ENCODE measurements around the gene BOK. TPM values are rescaled to one million over a fixed set of nuclear protein-coding genes. Genes with fewer than 3 reads are reported as not detected.

Gene BOK
- total and polyA plus RNA-seq, 2 of the 4 experiments (the other 2 are of a cell fraction), result 13.3 to 34.4 TPM

GRCh38 chr2:241615041-241615440, 56.5 kb downstream of the BOK start:
- Histone ChIP-seq H4K20me1 (ENCODE audit: insufficient read depth, low read length) (peaks cover 48% of the 10 kb centered on the region), H2AFZ (replicated peaks; ENCODE audit: low read length, poor library complexity) (no peak overlapping the region), H3K9me3 (ENCODE audit: control insufficient read depth, insufficient read depth, low read length) (no peaks in the 10 kb centered on the region)

More at GRCh38 chr2:241615041-241615440, 56.5 kb downstream of the BOK start:
- no CpG with 5 or more reads among the region's 11 CpGs for WGBS, 2 experiments (ENCODE audit: extremely low coverage in 2 of 2, insufficient read length in 1 of 2)
- Histone ChIP-seq H3K9me1 (ENCODE audit: insufficient read depth, low read length) (peaks cover 19% of the 10 kb centered on the region), H3K4me2 (ENCODE audit: low read depth, low read length) (no peak overlapping the region), H3K79me1 (ENCODE audit: low read depth in 1 of 2, low read length in 2 of 2) (peaks cover 41 to 85% of the 10 kb centered on the region in 2 experiments), H4K91ac (ENCODE audit: insufficient read depth, low read depth, low read length) (no peak overlapping the region), H3K27me3 (ENCODE audit: control insufficient read depth, insufficient read depth, low read length) (no peaks in the 10 kb centered on the region), H4K8ac (ENCODE audit: low read depth in 2 of 2, low read length in 2 of 2) (no peak overlapping the region), H2AK9ac (replicated peaks; ENCODE audit: low read depth, low read length, poor library complexity) (no peak overlapping the region), H3K18ac (ENCODE audit: low read depth, low read length) (no peak overlapping the region), H3K23ac (ENCODE audit: low read depth, low read length) (no peak overlapping the region), H2BK5ac (ENCODE audit: low read depth, low read length, poor library complexity, severe bottlenecking) (no peak overlapping the region), H2BK120ac (ENCODE audit: low read depth, low read length) (no peak overlapping the region), H4K5ac (ENCODE audit: low read depth, low read length) (no peak overlapping the region), H3K4ac (ENCODE audit: low read depth, low read length) (no peak overlapping the region), H3K14ac (replicated peaks; ENCODE audit: low read depth, low read length) (no peak overlapping the region), H3K27ac (ENCODE audit: insufficient read depth, low read length) (no peak overlapping the region), H2BK20ac (ENCODE audit: low read depth, low read length) (no peak overlapping the region), H2BK15ac (ENCODE audit: low read depth, low read length) (no peak overlapping the region), H3K36me3 (ENCODE audit: control insufficient read depth, insufficient read depth, low read length) (peaks cover 9% of the 10 kb centered on the region), H3K4me1 (ENCODE audit: control insufficient read depth, insufficient read depth, low read length) (peaks cover 11% of the 10 kb centered on the region), H3K56ac (ENCODE audit: extremely low read depth, insufficient read depth, low read length) (no peak overlapping the region), H3K9ac (ENCODE audit: low read depth, low read length) (no peak overlapping the region), H3K4me3 (ENCODE audit: insufficient read depth, low read depth, low read length) (no peak overlapping the region), H2AK5ac (ENCODE audit: low read depth, low read length) (no peak overlapping the region)
- POLR2A ChIA-PET (ENCODE audit: unreplicated experiment), result no interaction called here
- in situ Hi-C loops (cut with MboI; ENCODE audit: low sequenced_read_pairs) (no loop called here), intact Hi-C loops (cut with micrococcal nuclease) (no loop called here), dilution Hi-C loops (cut with HindIII; ENCODE audit: low sequenced_read_pairs, unreplicated experiment) (no loop called here)
- CTCF ChIA-PET, result no interaction called here
- DNase-seq (no peak), ATAC-seq (ENCODE audit: low read depth) (no peak)
- TF ChIP-seq NFE2L2 (IDR thresholded peaks at IDR 0.05; ENCODE audit: low read depth, low read length) (no peak), CEBPB (IDR thresholded peaks at IDR 0.05; ENCODE audit: low read depth, low read length) (no peak), CTCF (conservative IDR thresholded peaks at IDR 0.05; ENCODE audit: low read depth, low read length) (no peak), BHLHE40 (IDR thresholded peaks at IDR 0.05; ENCODE audit: low read depth, low read length) (no peak), MXI1 (IDR thresholded peaks at IDR 0.05; ENCODE audit: borderline replicate concordance, low read depth, low read length) (no peak), RAD21 (IDR thresholded peaks at IDR 0.05; ENCODE audit: low read length) (no peak), RFX5 (IDR thresholded peaks at IDR 0.05; ENCODE audit: low read depth, low read length) (no peak), MAZ (IDR thresholded peaks at IDR 0.05; ENCODE audit: borderline replicate concordance, low read depth, low read length) (no peak)
- BruUV-seq (replicated peaks), result no TSS peak
